ENCODE measurements around the gene CES1.
"Not testable (repeated sequence)": the region's sequence is repeated elsewhere in the genome, so short reads cannot be mapped to it uniquely, and the experiment has no call there.

CES1 gene

DNA sequence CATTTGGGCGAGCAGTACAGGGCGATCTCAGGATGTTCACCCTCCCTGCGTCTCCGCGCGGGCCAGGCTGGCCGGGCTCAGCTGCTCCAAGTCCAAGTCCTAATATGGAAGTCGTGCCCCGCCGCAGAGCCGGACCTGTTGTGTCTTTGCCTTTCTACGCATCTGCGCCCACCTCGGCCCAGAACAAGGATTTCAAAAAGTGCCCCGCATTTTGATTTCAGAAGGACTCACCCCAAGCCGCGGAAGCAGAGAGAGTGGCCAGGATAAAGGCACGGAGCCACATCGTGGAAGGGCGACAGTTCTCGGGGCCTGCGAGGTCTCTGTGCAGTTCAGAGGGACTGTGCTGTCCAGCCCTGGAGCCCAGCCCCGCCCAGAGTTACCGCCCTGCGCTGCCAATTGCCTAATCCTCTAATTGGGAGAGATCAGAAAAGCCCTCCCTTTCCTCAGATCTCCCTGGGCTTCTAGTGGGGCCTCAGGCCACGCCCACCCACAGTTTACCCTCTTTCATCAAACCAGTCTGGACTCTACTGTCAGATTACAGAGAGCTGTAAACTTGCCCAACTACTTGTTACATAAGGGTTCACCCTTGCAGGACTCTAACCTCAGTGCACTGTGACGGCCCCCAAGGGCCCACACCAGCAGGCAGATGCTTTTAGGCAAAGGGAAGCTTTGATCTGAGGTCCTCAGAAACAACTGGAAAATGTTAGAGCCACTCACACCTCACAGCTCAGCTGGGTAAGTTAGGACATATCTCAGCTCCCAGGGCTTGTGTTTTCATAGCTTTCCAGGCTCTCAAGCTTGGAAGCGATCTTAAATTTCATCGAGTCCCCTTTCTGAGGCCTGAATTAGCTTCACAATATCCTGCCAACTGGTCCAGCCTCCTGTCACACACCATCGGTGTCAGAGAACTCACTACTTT, at the start of gene CES1:
Gene CES1, minus strand, starts transcription at position 324 of the 919 bp plus-strand sequence. Its CDS starts 41 bp downstream, at position 283.
- no peak for DNase-seq

DNA sequence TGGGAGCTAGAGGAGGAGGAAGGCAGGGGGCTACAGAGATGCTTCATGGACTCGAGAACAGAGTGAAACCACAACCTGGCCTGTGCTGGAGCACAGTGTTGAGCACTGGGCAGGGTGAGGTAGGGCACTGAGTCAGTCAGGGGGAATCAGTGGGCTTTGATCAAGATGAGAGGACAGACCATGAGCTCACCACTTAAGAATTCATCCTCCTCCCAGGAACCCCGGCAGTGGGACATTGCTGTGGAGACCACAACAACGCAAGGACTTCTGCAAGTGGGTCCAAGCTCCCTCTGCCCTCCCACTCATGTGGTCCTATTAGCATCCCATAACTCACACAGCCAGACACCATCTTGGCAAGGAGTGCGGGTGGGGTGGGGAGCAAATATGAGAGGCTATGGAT, 44.0 kb upstream of the CES1 start:
- DNase-seq, result no peak

DNA sequence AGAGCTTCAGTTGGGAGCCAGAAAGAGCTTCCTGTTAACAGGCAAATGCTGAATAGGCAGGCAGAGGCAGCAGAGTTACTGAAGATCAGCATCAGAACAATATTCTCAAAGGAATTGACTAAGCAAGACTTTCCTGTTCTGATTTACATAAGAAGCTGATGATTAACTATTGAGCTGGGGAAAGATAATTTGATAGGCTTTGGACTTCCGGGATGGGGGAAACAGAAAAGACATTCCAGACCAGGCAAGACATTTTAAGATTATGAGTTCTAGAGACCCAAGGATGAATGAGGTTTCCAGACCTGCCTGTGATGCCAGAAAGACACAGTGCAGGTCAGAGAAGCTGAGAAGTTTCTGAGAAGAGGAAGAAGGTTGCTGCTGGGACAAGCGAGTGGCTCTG, 42.4 kb upstream of the CES1 start, which contains the start of gene CES5A:
Gene CES5A, minus strand, starts transcription at position 101 of the 400 bp plus-strand sequence. CDS start 152 bp downstream, outside the sequence.
- no peak for DNase-seq

DNA sequence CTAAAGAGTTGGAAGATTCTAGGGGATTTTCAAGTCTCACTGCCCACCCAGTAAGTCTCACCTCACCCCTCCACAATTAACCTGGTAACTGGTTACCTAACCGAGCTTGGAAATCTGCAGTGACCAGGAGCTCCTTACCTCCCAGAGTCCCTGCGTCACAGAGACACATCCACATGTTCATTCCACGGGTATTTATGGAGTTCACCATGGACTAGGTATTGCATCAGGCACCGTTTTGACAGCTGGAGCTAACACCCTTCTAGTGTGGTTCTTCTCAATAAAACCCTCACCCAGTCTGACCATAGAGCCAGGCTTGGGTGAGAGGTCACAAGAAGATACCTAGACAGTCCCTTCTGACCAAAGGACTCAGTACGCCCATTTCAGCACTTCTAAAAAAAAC, 40.2 kb upstream of the CES1 start:
- DNase-seq, result no peak

DNA sequence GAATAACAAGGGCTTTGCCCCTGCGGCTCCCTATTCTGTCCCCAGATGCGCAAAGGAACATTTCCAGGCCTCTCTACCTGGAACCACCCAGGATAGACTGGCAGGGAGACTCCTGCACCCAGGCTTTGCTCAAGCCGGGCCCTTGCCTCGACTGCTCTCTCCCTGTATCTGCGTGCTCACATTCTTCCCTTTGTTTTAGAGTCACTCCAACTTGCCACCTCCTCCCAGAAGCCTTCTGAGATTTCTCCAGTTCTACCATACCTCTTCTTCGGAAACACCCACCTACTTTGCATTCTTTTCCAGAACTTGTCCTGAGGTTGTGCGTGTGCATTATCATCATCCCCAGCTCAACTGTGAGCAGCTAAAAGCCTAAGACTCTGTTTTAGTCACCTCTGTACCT, 39.2 kb upstream of the CES1 start:
- DNase-seq, result no peak

DNA sequence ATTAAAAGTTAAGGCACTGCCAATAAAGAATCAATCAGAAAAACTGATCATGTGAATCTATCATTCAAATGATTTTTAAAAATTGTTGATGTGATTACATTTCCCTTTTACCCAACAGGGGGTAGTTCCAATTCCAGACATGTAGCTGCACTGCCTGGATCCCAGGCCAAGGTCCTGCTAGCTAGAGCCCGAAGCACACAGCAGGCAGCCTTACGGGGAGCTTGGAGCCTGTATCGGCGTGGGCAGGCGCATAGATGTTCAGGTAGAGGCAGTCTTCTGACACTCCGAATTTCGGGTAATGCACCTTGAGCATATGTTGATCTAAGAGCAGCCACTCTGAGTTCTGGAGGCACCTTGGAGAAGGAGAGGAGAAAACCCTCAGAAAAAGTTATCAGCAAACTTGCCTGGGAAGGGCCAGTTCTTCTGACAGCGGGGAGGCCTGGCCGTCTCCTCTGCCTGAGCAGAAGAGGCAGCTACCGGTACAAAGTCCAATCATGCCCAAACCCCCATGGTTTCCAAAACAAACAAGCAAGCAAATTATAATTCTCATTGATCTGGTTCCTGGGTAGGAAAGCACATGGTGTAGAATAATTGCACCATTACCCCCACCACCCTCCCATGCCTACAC, 38.6 kb upstream of the CES1 start:
- no peak for DNase-seq

DNA sequence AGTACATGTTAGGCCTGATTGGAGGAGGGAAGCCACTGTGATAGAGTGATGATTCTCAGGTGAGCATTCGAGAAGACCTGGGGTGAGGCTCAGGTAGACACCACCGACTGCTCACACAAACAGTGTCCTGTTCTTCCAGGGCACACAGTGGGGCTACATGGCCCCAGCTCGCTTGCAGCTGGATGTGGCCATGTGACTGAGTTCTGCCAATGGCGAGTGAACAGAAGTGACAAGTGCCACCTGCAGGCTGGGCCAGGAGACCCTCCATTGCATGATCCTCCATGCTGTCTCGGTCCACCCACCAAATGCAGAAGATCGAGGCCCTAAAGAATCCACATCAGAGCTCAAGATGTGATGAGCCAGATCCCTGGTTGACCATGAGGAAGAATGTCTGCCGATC, 36.1 kb upstream of the CES1 start:
- no peak for DNase-seq

DNA sequence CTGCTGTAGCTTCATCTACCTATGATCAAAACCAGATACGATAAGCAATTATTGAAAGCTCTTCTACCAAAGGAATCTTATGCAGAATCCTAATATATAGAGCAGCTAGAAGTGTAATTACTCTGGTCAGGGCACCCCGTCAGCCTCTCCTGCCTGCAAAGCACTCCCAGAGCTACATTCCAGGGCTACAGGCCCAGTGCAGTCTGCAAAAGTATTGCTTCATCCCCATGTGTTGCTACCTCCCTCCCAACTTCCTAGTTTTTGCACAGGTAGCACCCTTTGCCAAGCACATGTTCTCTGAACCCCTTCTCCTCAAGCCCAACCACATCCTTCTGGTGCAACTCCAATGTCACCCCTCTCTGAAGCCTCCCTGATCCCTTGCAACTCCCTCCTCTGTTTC, 35.2 kb upstream of the CES1 start:
- no peak for DNase-seq

DNA sequence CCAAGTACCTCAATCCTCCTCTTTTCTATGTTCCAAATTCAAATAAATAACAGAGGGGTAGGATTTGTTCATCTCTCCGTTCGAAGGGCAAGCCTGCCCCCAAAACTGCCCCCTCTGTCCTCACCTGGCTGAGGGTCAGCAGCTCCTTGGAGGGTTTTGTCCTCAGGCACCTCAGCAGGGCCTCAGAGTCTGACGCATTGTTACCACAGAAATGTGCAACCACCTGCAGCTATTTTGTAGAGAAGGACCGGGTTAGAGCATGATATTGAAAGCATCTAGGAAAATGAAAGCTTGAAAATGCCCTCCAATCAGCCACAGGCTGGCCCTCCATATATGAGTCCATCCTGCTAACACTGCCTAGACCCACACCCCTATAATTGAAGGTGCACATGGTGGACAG, 28.4 kb upstream of the CES1 start:
- no peak for DNase-seq

DNA sequence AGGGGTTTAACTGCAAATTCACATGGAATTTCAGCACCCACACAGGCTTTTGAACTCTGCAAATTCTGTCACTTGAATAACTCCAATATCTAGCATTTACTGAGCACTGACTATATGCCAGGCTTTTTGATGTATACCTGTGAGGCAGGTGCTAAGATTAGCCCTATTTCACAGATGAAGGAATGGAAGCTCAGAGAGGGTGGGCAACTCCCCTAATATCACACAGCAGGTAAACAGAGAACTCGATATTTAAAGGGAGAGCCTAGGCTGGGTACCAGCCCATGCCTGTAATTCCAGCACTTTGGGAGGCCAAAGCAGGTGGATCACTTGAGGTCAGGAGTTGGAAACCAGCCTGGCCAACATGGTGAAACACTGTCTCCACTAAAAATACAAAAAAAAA, 24.8 kb upstream of the CES1 start:
- not testable (repeated sequence) for DNase-seq

DNA sequence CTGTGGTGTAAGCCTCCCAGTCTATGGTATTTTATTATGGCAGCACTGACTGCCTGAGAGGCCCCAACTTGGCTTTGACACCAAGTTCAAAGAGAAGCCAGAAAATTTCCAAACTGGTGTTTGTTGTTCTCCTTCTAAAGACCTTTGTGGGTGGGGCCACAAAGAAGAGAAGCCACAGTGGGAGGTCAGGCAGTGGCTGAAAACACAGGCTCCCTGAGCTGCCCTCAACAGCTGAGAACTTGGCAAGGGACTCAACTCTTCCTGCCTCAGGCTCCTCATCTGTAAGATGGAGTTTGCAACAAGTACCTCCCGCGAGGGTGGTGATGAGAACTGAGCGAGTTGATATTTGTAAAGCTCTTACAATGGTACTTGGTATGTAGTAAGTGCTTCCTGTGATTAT, 24.1 kb upstream of the CES1 start:
- no peak for DNase-seq

DNA sequence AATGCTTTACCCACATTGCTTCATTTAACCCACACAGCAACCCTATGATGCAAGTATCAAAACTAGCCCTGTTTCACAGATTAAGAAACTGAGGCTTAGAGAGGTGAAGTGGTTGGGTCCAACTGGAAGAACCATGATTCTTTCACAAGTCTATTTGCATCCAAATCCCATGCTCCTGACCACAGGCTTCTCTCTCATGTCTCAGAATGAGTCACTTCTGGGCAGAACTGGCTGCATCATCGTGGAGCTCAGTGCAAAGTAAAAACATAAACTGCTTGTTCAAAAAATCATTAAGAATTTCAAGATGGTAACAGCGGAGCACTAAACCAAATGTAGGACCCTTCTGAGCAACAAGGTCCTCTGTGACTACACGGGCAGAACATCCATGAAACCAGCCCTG, 20.2 kb upstream of the CES1 start:
- no peak for DNase-seq

DNA sequence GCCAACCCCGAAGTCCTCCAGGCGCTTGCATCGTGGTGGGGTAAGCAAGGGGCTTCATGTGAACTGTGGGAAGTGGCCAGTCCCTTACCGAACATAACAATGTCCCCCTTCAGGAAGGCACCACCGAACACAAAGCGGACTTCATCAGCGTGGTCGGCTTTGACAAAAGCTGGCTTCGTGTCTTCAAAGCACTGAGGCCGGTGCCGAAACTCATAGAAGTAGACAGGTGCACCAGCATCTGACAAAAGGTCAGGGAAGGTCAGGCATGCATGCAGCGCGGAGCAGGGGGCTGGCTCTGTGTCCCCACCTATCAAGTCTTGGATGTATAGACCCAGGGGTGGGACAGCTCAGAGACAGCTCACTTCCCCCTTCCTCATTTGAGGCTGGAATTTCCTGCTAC, 16.6 kb upstream of the CES1 start:
- DNase-seq, result no peak

DNA sequence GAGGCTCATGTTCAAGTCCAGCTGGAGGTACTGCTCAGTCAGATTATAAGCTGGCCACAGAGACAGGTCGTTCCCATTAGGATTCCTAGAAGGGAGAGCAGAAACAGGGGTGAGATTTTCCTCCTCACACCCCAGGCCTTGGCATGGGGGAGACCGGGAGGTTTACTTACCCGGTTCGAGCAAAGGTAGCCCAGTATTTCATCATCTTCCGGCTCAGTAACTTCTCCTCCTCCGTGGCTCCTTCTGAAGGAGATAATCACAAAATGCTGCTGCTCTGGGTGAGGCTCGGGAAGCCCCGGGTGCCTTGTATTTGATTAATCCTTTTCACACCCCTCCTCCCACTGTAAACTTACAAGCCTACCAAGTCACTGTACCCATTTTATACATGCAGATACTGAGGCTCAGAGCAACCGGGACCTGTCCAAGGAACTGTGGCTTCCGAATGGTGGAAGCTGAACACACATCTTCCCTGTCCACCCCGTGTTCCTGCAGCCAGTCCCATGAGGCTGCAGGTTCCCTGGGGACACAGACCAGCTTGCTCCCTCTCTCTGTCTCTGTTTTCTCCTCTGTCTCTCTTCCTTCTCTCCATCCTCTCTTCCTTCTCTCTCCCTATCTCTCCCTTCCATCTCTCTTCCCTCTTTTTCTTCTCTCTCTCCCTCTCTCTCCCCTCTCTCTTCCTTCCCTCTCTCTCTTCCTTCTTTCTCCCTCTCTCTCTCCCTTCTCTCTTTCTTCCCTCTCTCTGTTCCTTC, 13.9 kb upstream of the CES1 start:
- no peak for DNase-seq

DNA sequence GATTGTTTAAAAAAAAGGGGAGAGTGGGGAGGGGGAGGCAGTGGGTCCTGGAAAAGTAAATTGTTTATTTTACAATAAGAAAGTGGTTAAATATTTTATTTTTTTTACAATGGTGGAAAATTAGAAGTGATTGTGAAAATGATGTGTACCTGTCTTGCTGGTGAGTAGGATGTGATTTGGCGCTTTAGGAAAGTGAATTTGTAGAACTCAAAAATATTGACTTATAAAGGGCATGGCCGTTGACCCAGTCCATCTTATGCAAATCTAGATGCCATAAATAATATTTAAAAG, 10.2 kb upstream of the CES1 start:
- DNase-seq, result no peak

DNA sequence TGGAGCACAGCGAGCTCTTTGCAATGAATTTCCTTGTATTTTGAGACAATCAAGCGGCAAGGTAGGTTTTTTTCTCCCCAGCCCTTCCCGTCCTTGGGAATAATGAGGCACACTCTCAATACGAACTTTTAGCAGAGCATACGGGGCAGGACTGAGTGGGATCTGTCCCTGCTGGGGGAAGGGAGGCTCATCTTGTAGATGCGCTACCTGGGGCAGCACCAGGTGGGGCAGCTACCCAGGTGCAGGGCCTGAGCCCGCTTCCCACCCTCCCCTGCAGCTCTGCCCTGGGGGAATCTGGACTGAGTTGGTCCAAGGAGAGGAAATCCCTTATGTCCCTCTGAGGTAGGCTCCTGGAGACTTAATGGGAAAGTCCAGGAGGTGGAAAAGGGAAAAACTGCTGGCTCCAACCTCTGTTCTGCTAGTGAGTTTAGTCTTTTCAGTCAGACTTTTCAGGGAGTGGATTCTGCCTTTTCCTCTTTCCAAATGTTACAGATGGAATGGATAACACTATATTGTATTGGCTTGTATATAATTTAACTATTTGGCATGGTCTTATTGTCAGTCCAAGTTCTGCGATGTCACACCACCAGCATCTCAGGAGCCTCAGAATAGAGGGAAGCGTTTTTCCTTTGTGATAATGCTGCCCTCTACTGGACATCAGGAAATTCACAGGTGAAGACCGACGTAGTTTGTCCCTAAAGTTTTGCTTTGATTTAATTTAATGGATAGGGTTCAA, 9.6 kb upstream of the CES1 start:
- peak; percentile 56 for DNase-seq

DNA sequence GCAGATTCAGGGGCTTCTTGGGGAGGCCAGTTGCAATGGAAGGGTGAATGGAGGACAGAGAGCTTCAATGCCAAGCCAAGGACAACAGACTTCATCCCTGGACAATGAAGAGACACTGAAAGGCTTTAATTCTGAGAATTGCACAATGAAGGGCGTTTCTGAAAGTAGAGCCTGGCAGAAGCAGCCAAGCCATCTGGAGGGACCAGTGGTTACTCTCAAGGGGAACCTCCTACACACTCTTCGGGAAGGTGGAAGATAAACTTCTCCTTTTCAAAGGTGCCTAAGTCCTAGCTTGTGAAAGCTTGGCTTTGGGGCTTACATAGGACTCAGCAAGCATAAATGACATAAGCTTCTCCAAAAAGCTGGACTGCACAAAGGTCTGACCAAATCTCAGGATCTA, 6.2 kb upstream of the CES1 start:
- no peak for DNase-seq

DNA sequence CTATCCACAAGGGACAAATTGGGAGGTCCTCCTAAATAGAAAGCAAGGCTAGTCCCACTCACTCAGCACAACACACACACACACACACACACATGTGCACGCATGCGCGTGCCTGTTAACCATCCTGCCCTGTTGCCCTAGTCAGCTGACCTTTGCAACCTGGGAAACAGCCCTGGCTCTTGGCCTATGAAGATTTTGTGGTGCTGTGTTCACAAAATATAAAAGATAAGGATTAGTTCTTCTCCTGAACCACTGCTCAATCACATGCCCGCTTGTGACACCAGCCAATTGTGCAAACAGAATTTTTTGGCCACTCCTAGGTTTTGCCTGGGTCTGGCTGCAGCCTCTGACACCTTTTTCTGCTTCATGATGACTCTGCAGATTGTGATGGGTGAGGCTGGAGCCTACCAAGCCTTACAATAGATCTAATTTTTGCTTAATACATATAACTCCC, 3.3 kb upstream of the CES1 start:
- DNase-seq, result no peak

DNA sequence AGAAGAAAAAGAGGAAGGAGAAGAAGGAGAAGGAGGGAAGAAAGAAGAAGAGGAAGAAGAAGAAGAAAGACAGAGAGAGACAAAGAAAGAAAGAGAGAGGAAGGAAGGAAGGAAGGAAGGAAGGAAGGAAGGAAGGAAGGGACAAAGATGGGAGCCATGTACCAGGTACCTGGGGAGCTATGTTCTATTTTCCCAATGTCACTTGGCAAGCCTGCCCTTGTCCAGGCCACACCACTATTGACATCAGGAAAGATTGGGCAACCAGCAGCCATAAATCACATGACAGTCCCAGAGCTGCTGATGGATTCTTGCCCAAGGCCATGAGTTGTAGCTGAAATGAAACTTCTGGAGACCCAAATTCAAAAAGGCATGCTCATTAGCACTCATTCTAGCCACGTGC, 2.7 kb upstream of the CES1 start:
- DNase-seq, result no peak

DNA sequence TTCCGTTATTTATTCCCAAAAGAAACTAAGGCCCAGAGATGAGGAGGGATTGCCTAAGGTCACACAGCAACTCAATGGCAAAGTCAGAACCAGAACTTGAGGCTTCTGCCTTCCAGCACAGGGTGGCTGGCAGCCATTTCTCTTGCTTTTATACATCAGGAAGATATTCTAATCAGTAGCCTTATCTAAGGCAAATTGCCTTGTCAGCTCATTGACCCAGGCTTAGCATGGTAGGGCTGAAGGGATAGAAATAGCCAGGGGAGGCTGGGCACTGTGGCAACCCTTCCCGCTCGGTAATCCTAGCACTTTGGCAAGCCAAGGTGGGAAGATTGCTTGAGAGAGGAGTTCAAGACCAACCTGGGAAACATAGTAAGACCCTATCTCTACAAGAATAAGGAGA, 2.3 kb upstream of the CES1 start:
- DNase-seq, result not testable (repeated sequence)

DNA sequence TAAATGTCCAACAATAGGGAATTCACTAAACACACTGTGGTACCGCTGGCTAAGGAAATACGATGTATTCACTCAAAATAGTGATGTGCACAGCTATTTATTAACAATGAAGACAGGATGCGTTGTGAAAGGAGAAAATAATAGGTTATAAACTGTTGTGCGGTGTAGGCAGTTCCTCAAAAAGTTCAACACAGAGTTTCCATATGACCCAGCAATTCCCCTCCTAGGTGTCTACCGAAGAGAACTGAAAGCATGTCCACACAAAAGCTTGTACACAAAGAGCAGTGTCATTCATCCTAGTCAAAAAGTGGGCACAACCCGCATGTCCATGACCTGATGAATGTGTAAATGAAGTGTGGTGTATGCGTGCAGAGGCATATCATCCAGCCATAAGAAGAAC, 1.2 kb upstream of the CES1 start:
- no peak for DNase-seq

DNA sequence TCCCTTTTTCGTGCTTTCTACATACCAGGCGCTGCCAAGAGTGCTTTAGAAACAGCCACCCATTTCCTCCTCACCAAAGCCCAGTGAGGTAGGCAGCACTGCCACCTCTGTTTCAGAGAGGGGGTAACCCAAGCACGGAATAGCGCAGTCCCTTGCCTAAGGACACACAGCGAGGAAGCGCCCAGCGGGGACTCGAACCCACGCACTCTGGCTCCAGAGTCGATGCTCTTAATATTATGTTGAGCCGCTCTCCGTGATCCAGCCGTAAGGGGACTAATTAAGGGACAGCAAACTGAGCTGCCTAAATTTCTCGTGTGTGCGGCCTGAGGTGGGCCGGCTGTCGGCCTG, 497 bp downstream of the CES1 start:
- no peak for DNase-seq

DNA sequence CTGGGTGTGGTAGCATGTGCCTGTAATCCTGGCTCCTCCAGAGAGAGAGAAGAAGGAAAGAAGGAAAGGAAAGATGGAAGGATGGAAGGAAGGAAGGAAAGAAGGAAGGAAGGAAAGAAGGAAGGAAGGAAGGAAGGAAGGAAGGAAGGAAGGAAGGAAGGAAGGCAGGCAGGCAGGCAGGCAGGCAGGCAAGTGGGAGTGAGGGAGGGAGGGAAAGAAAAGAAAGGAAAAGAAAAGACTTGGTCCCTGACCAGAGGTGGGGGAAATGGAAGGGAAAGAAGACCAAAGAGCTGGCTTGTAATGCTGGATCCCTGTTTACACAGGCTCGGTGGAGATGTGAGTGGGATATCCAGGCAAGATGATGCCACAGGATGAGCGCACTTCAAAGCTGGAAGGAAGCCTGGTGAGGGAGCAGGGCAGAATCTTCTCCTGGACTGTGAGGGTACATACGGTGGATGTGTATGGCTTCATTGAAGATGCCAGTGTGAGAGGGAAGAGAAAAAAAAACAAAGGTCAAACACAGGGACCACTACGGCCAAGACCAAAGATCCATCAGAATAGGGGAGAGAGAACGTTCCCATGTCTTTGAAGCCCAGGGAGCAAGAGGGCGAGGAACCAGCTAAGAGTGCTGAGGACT, 2.1 kb downstream of the CES1 start:
- DNase-seq, result no peak

All from activated CD4-positive, alpha-beta T cell treated with anti-CD3 and anti-CD28 coated beads, Interleukin-10, Interleukin-2, amounts not matched to agents 100 ng/mL and 50 ng/mL, durations not matched to agents 16 hours and 8 hours (primary cell).